Esophagus muscularis mucosa (tissue), 4 donors: ENCODE data around the gene LTV1.
"Not testable (repeated sequence)": the region's sequence is repeated elsewhere in the genome, so short reads cannot be mapped to it uniquely, and the experiment has no call there.

ENCODE experiments used
- CTCF ChIP-seq, 3 experiments: fragments of 200-600 bp in 2 of 3; fragments of 450-650 bp in 1 of 3; sonication (generic) in 2 of 3; IDR thresholded peaks; one replicate each; pipeline ENCODE4 v1.5.1; 2017 to 2019; ENCODE audit warnings: antibody characterized with exemption in 3 of 3, mild to moderate bottlenecking in 2 of 3, moderate library complexity in 1 of 3
- EP300 ChIP-seq: sonication (generic); formaldehyde crosslinking; IDR thresholded peaks from one replicate; pipeline ENCODE4 v1.6.1; 2017; ENCODE audit warnings: antibody characterized with exemption
- POLR2A ChIP-seq: fragments of 450-650 bp; IDR thresholded peaks from one replicate; pipeline ENCODE4 v1.6.1; 2017; ENCODE audit warnings: antibody characterized with exemption, moderate library complexity, mild to moderate bottlenecking, low read depth
- POLR2AphosphoS5 ChIP-seq, 2 donors: sonication (generic); formaldehyde crosslinking; IDR thresholded peaks; one replicate each; pipeline ENCODE4 v1.6.1; 2017; ENCODE audit warnings: antibody characterized with exemption in 2 of 2

DNA sequence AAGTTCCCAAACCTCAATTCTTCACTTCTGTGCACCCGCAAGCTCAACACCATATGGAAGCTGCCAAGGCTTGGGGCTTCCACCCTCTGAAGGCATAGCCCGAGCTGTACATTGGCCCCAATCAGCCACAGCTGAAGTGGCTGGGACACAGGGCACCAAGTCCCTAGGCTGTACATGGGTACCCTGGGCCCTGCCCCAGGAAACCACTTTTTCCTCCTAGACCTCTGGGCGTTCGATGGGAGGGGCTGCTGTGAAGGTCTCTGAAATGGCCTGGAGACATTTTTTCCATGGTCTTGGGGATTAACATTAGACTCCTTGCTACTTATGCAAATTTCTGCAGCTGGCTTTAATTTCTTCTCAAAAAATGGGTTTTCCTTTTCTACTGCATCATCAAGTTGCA is 30.5 kb downstream of the LTV1 start:
- not testable (repeated sequence) for TF ChIP-seq CTCF (IDR thresholded peaks at IDR 0.05); EP300; POLR2A; POLR2AphosphoS5 (IDR thresholded peaks at IDR 0.05)
